DMS153 (cell line): ENCODE measurements around the gene NDUFV1.
"Not testable (repeated sequence)": the region's sequence is repeated elsewhere in the genome, so short reads cannot be mapped to it uniquely, and the experiment has no call there.

ENCODE experiments used
- DNase-seq: peaks from one replicate; lab custom pipeline; 2025; lab: John Stamatoyannopoulos, UW

The NDUFV1 gene

GRCh38 chr11:67606492-67607295 lies at the start of gene NDUFV1:
NDUFV1 (plus strand) TSS chr11:67606936; CDS start chr11:67607005, 69 bp downstream.
- DNase-seq, result peak; percentile 89

DNA sequence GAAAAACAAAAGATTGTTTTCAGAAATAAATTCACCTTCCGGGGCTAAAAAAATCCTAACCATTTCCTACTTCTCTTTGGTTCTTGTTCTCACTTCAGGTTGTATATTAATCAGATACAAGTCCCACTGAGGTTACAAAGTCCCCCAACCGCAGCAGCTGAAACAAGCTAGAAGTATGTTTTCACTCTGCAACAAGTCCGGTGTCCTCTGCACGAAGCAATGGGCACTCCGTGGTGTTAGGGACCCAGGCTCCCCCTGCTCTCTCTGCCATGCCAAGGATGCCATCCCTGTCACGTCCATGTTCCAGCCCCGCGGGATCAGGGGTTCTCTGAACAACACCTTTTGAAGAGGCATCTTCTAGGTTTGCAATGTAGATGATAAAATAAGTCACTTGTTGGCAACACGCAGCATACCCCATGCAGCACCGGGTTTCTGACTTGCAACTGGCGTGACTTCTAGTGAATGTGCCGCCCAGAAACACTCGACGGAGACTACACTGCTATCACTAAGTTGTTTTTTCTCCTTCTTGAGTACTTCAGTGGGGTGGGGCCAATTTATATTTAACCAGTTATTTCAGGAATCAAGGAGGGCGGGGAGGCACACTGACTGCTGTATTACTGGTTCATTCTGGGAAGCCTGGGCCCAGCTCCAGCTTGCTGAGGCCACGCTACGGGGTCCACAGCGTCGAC lies 48.5 kb upstream of the NDUFV1 start:
- DNase-seq, result no peak

DNA sequence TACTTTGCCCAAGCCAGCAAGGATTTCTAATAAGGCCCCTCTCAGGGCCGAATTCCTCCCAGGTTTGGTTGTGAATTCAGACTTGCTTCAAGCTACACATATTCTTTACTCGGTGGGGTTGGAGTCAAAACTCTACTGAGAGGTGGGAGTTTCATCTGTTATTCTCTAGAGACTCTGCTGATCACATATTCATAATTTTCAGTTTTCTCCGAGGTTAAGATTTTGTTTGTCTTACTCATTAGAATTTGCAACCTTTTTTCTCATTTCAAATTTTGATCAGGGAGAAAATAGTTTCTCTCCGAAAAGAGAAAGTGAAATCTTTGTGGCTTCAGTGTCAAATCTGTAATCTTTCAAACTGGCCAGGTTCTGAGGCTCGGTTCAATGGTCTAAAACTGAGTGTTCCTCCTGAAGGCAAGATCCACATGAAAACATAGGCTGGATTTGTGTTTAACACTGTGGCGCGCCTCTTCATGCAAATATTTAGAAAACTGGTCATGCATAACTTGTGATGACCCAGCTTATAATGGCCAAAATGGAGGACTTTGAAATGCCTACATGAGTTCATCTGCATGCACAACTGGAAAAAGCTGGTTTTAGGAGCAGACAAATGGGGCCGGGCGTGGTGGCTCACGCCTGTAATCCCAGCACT lies 44.6 kb upstream of the NDUFV1 start:
- no peak for DNase-seq

DNA sequence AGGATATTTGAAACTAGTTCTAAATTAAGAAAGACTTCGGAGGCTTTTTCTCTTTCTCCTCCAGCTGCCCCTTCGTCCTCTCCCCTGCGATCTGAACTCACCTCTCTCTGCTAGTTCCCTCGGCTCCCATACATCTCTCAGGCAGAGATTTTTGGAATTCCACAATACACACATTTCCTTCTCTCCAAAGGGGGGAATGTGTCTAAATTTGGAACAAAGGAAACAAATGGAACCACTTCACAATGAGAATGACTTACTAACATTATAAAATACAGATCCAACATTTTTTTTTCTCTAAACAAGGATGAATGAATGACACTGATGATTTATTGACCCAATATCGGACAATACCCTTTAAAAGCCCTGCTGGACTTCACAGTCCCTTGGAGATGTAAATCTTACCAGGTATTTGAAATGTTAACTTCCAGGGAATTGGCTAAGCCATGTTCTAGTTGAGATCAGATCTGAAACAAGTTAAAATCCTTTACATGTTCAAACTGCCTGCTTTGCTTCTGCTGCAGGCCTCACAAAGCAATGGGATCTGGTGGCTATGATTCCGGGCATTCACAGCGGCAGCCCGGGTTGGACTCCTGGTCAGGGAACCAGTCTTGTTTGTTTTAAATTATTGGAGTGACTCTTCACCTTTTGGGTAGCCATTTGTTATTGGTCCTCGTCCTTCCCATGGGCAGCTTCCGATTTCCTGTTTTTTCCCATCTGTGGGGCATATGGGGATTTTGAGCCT lies 43.6 kb upstream of the NDUFV1 start:
- DNase-seq, result no peak

- not testable (repeated sequence) for DNase-seq
Observed at GRCh38 chr11:67563705-67564114, 43.0 kb upstream of the NDUFV1 start.

DNA sequence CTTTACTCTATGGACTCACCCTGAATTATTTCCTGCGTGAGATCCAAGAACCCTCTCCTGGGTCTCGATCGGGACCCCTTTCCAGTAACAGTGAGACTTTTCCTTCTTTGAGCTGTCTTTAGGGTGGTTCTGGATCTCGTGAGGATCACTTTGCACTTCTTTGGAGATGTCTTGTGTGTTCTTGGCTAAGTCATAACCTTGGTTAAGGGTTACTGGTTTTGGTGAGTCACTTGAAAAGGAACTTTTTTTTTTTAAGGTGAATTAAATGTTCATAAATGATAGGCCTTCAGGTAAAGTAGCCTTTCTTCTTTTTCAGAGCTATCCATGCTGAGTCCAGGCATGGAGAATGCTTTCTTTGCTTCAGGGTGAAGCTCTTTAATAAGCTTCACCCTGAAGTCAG lies 42.5 kb upstream of the NDUFV1 start:
- no peak for DNase-seq

DNA sequence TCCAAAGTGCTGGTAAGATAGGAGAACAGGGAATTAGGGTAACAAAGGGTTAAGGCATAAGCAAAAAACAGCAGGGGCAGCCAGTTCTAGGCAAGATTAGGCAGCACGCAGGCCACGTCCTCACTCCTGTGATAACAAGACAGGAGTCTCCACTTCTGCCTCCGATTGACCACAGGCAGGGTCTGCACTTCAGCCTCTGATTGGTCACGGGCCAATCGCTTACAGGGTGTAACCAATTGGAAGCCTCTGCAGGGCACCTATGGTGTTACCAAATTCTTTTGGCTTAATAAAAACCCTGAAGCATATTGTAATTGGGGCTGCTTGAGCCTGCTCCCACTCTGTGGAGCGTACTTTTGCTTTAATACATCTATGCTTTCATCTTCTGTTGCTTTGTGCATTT lies 35.3 kb upstream of the NDUFV1 start:
- DNase-seq, result no peak

DNA sequence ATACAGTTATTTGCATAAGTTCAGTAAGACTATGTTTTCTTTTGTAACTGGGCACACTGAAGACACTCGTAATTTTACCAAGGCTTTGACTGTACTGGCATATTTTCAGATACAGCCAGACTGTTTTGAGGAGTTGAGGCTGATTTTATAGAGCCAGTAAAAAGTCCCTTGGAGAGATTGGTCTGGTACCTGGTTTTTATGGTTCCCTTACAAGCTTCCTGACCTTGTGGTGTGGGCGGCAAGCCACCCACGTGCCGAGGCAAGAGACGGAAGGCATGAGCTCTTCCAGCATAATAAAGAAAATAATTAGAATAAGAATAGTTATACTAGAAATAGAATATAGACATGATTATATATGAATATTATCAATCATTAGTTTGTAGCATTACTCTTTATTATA lies 34.4 kb upstream of the NDUFV1 start:
- DNase-seq, result no peak

- DNase-seq, result peak; percentile 70
Observed at GRCh38 chr11:67572747-67573419, 33.9 kb upstream of the NDUFV1 start.

DNA sequence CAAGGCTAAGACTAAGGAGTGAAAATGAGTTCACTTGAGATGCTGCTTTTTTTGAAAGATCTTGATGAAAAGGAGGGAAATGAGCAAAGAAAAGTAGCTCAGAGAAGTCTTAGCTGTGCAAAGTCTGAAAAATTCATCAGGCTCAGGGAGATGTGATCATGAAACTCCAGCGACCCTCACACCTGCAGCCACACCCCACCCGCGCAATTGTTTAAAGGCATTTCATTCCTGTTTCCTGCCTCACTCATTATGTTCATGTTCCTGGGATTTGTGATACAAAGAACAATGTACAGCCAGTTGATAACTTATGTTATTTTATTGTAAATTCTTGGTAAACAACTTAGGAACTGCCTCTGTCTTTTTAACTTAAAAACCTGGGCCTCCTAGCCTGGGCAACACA lies 31.8 kb upstream of the NDUFV1 start:
- no peak for DNase-seq

DNA sequence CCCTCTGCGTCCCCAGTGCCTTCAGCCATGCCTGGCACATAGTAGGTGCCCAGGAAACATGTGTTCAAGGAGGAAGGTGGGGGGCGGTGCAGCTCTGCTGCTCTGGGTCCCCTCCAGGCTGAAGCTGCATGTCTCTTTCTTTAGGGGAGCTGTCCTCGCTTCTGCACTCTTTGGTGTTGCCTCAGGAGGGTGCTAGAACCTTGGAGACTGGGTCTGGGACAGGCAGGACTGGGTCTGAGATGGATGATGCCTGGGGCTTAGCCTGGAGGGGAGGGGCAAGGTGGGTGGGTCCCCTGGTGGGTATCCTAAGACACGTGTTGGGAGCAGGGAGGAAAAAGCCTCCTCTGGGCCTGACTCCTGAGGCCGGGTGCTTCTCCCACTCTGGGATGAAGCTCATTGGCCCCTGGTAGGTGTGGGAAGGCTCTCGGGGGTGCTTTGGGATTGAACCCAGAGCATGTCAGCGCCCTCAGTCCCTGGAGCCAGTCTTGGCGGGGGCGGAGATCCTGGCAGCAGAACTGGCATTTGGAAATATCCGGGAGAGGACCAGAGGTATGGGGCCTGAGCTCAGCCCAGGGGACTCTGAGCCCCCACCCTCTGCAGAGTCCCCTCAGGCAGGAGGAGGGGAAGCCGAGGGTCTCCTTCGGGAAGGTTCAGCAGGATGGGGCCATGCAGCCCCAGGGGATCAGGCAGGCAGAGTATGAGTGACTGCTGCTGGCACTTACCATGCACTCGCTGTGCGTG lies 29.8 kb upstream of the NDUFV1 start:
- DNase-seq, result no peak

DNA sequence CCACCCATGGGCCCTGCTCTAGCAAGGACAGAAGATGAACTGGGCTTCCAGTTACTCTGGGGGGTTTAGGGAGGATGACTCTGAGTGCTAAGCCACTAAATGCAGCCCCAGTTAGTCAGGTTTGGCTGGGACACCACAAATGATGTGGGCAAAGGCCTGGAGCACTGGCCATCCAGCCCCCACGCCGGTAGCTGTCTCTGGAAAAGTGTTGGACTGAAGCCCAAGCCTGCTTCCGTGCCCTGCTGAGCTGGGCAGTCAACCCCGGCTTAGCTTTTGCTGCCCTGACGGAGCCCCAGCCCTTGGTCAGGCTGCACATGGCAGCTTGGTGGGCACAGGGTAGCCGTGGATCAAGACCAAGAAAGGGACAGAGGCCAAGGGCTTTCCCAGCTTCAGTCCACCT lies 28.8 kb upstream of the NDUFV1 start:
- no peak for DNase-seq

DNA sequence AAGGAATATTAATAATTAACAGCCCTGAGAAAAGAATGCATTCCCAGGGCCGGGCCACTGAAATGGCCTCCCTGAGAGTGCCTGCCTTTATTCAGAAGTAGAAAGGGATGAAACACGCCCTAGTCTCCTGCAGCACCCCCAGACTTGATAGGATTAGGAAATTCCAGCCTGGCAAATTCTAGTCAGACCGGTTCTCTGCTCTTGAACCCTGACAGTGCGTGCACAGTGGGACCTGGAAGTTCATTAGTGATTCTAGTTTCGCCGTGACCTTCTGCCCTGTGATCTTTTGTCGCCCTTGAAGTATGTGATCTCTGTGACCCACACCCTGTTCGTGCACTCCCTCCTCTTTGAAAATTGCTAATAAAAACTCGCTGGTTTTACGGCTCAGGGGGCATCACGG lies 25.3 kb upstream of the NDUFV1 start:
- DNase-seq, result peak; percentile 71

GRCh38 chr11:67582011-67582410 lies 24.7 kb upstream of the NDUFV1 start:
- peak; percentile 24 for DNase-seq

GRCh38 chr11:67583247-67584204 lies 23.2 kb upstream of the NDUFV1 start, which contains the start of gene GSTP1:
GSTP1 (plus strand) TSS chr11:67583812; CDS start chr11:67583844, 32 bp downstream.
- DNase-seq, result peak; percentile 85

GRCh38 chr11:67584205-67584880 lies 22.4 kb upstream of the NDUFV1 start:
- peak; percentile 68 for DNase-seq

- no peak for DNase-seq
Observed at GRCh38 chr11:67584881-67585873, 21.6 kb upstream of the NDUFV1 start.

DNA sequence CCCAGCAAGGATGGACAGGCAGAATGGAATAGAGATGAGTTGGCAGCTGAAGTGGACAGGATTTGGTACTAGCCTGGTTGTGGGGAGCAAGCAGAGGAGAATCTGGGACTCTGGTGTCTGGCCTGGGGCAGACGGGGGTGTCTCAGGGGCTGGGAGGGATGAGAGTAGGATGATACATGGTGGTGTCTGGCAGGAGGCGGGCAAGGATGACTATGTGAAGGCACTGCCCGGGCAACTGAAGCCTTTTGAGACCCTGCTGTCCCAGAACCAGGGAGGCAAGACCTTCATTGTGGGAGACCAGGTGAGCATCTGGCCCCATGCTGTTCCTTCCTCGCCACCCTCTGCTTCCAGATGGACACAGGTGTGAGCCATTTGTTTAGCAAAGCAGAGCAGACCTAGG lies 20.8 kb upstream of the NDUFV1 start:
- no peak for DNase-seq
